Right ventricle myocardium inferior (tissue), 1 donor: Measurements from ENCODE around the gene SCIMP. TPM values are rescaled to one million over a fixed set of nuclear protein-coding genes. Genes with fewer than 3 reads are reported as not detected.

Source experiments
- total RNA-seq: library from RNA; stranded (reverse); fragmentation: NEBNext Ultra II Directional; extraction: Animal tissue kit (Norgen Biotek cat#: 25700); gene quantifications from one replicate; pipeline ENCODE4 v1.2.1, GENCODE V29; 2021
- donor health status: DM: no; HTN: yes; CAD: no; lungs with severe emphysema.

The SCIMP gene
- total RNA-seq, 1 donor from 2014 or later, result 1.0 TPM

Other genes with a start within 250 kb of the SCIMP start
- 37.1 TPM for gene CAMTA2, start 247.2 kb downstream of the SCIMP start, total RNA-seq
- gene INCA1, start 237.3 kb downstream of the SCIMP start, total RNA-seq, result 2.4 TPM
- gene KIF1C, start 236.9 kb downstream of the SCIMP start, total RNA-seq, result 708 TPM
- gene SLC52A1, start 199.4 kb downstream of the SCIMP start, total RNA-seq, result not detected
- 9.6 TPM for gene ZFP3, start 156.4 kb downstream of the SCIMP start, total RNA-seq
- gene ZNF232, start 123.0 kb downstream of the SCIMP start, total RNA-seq, result 4.9 TPM
- gene USP6, start 118.8 kb downstream of the SCIMP start, total RNA-seq, result 0.08 TPM
- 7.2 TPM for gene ZNF594, start 43.0 kb downstream of the SCIMP start, total RNA-seq
- gene RABEP1, start 47.4 kb upstream of the SCIMP start, total RNA-seq, result 54.2 TPM
- gene NUP88, start 184.8 kb upstream of the SCIMP start, total RNA-seq, result 34.2 TPM
- gene RPAIN, start 185.3 kb upstream of the SCIMP start, total RNA-seq, result 24.0 TPM
- gene C1QBP, start 204.3 kb upstream of the SCIMP start, total RNA-seq, result 136 TPM
- 4.7 TPM for gene DHX33, start 234.1 kb upstream of the SCIMP start, total RNA-seq